Vagina (tissue), 2 donors: ENCODE data around the gene ABCG1. TPM values are rescaled to one million over a fixed set of nuclear protein-coding genes. Genes with fewer than 3 reads are reported as not detected.

Source experiments
- DNase-seq, 2 donors: peaks; one replicate each; pipeline ENCODE4 v3.0.0-alpha.2; 2017; ENCODE audit errors: extremely low spot score in 2 of 2
- H3K27ac ChIP-seq: fragments of 200-600 bp; sonication (generic); one replicate; pipeline ENCODE4 v1.5.1; 2019
- H3K27me3 ChIP-seq: fragments of 200-600 bp; sonication (generic); one replicate; pipeline ENCODE4 v1.5.1; 2019
- H3K36me3 ChIP-seq, 2 donors: fragments of 200-600 bp; sonication (generic); one replicate each; pipeline ENCODE4 v1.5.1; 2017 to 2019
- H3K4me1 ChIP-seq: fragments of 200-600 bp; sonication (generic); one replicate; pipeline ENCODE4 v1.5.1; 2019
- H3K4me3 ChIP-seq, 2 donors: fragments of 200-600 bp; sonication (generic); 1 replicate in 1 of 2; 2 replicates in 1 of 2; pipeline ENCODE4 v1.5.1; 2016 to 2019
- H3K9me3 ChIP-seq: fragments of 200-600 bp; sonication (generic); one replicate; pipeline ENCODE4 v1.5.1; 2019
- POLR2A ChIP-seq, 2 donors: fragments of 450-650 bp; IDR thresholded peaks; one replicate each; pipeline ENCODE4 v1.6.1; 2017; ENCODE audit warnings: antibody characterized with exemption in 2 of 2, mild to moderate bottlenecking in 2 of 2, moderate library complexity in 2 of 2
- POLR2AphosphoS5 ChIP-seq, 2 donors: sonication (generic); formaldehyde crosslinking; IDR thresholded peaks; one replicate each; pipeline ENCODE4 v1.9.0; 2017; ENCODE audit warnings: antibody characterized with exemption in 2 of 2, mild to moderate bottlenecking in 2 of 2, low read depth in 1 of 2; ENCODE audit not compliant: insufficient read depth in 1 of 2
- intact Hi-C: fragments of 100-400 bp; cut with DNase I; formaldehyde crosslinking; loops from one replicate; pipeline ENCODE4 v1.15.1; 2023
- total RNA-seq: library from RNA; depleted of rRNA; stranded (reverse); fragments of >200 nt; gene quantifications from one replicate; pipeline ENCODE4 v1.2.3, GENCODE V29; 2016
- TF ChIP-seq, protein P1 (sequence below), 3 experiments: fragments of 450-650 bp in 2 of 3; fragments of 200-600 bp in 1 of 3; sonication (generic) in 1 of 3; IDR thresholded peaks; one replicate each; pipeline ENCODE4 v1.5.1; 2017 to 2019; ENCODE audit warnings: antibody characterized with exemption in 3 of 3, mild to moderate bottlenecking in 2 of 3, moderate library complexity in 2 of 3

Gene ABCG1
- total RNA-seq, 1 donor from 2014 or later = 18.7 TPM

DNA sequence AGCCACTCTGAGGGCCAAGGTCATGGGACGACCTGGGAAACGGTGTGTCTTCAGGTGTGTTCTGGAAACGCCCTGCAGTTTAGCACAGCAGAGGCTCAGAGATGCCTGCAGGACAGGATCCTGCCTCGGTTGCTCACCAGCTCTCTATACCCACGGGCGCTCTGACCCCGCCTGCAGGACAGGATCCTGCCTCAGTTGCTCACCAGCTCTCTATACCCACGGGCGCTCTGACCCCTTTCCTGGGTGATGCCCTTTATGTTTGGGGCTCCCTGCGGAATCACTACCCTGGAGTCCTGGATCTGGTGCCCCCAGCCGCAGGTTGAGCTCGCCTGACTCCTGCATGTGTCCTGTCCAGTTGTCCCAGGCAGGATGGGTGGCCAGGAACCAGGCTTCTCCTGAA lies 63.8 kb downstream of the ABCG1 start:
- TF ChIP-seq, protein P1, sequence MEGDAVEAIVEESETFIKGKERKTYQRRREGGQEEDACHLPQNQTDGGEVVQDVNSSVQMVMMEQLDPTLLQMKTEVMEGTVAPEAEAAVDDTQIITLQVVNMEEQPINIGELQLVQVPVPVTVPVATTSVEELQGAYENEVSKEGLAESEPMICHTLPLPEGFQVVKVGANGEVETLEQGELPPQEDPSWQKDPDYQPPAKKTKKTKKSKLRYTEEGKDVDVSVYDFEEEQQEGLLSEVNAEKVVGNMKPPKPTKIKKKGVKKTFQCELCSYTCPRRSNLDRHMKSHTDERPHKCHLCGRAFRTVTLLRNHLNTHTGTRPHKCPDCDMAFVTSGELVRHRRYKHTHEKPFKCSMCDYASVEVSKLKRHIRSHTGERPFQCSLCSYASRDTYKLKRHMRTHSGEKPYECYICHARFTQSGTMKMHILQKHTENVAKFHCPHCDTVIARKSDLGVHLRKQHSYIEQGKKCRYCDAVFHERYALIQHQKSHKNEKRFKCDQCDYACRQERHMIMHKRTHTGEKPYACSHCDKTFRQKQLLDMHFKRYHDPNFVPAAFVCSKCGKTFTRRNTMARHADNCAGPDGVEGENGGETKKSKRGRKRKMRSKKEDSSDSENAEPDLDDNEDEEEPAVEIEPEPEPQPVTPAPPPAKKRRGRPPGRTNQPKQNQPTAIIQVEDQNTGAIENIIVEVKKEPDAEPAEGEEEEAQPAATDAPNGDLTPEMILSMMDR (IDR thresholded peaks at IDR 0.05) = no peak
- TF ChIP-seq POLR2AphosphoS5 (IDR thresholded peaks at IDR 0.05; ENCODE audit: insufficient read depth in 1 of 2, low read depth in 1 of 2) = no peak
- no peak for TF ChIP-seq POLR2A (IDR thresholded peaks at IDR 0.05)
- Histone ChIP-seq H3K4me1 (no peaks in the 10 kb centered on the region), H3K36me3 (no peaks in the 10 kb centered on the region), H3K9me3 (no peaks in the 10 kb centered on the region), H3K27ac (no peak overlapping the region), H3K4me3 (no peak overlapping the region), H3K27me3 (no peaks in the 10 kb centered on the region)
- no peak for DNase-seq
- intact Hi-C loops = no loop called here

DNA sequence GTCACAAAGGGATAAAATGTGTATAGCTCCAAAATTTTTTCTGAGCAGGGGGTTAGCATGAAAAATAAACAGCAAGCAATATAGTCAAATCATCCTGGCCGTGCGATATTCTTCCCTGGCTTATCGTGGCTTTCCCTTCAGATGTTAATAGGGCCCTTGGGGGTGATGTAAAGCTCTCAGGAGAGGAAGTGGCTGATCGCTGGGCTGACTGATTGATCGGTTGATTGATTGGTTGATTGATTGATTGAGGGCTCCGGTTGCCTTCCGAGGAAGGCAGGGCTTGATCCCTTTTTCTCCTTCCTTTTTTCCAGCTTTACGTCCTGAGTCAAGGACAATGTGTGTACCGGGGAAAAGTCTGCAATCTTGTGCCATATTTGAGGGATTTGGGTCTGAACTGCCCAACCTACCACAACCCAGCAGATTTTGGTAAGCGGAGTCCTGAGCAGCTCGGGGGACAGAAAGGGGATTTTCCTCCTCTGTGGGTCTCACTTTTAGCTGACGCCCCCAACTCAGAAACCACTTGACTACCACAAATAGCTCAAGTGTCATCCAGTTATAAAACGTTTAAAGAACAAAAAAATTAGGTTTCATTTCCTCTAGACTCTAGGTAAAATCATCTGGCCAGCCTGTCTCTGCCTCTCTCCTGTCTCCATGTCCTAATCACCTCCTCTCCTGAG lies 66.8 kb downstream of the ABCG1 start:
- H3K9me3 ChIP-seq = no peaks in the 10 kb centered on the region
- H3K27ac ChIP-seq = no peak overlapping the region
- H3K27me3 ChIP-seq = no peaks in the 10 kb centered on the region
- H3K36me3 ChIP-seq = no peaks in the 10 kb centered on the region
- H3K4me3 ChIP-seq = no peak overlapping the region
- no peak for DNase-seq
- TF ChIP-seq POLR2AphosphoS5 (IDR thresholded peaks at IDR 0.05; ENCODE audit: insufficient read depth in 1 of 2, low read depth in 1 of 2) (no peak), POLR2A (IDR thresholded peaks at IDR 0.05) (no peak)
- TF ChIP-seq, protein P1 (IDR thresholded peaks at IDR 0.05) = no peak
- H3K4me1 ChIP-seq = no peaks in the 10 kb centered on the region
- intact Hi-C loops = no loop called here

DNA sequence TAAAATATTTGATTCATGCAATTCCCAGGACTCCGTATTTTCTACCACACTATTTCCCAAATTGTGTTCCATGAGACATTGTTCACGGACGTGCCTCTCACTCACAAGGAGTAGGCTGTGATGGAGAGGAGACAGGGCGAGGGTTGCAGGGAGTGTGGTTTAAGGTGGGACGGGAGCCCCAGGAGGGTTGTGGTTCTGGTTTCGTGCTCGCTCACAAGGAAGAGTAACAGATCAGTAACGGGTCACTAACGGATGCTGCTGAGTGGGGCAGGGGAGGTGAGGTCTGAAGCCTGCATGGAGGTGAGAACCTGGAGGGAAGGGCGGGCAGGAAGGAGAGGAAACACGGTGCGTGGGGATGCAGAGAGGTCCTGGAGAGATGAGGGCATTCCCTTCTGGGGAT lies 67.5 kb downstream of the ABCG1 start:
- DNase-seq = no peak
- no peaks in the 10 kb centered on the region for H3K4me1 ChIP-seq
- no peaks in the 10 kb centered on the region for H3K9me3 ChIP-seq
- H3K4me3 ChIP-seq = no peak overlapping the region
- no peaks in the 10 kb centered on the region for H3K36me3 ChIP-seq
- H3K27me3 ChIP-seq = no peaks in the 10 kb centered on the region
- intact Hi-C loops = no loop called here
- H3K27ac ChIP-seq = no peak overlapping the region
- TF ChIP-seq, protein P1 (IDR thresholded peaks at IDR 0.05) = no peak
- TF ChIP-seq POLR2AphosphoS5 (IDR thresholded peaks at IDR 0.05; ENCODE audit: insufficient read depth in 1 of 2, low read depth in 1 of 2) = no peak
- no peak for TF ChIP-seq POLR2A (IDR thresholded peaks at IDR 0.05)

DNA sequence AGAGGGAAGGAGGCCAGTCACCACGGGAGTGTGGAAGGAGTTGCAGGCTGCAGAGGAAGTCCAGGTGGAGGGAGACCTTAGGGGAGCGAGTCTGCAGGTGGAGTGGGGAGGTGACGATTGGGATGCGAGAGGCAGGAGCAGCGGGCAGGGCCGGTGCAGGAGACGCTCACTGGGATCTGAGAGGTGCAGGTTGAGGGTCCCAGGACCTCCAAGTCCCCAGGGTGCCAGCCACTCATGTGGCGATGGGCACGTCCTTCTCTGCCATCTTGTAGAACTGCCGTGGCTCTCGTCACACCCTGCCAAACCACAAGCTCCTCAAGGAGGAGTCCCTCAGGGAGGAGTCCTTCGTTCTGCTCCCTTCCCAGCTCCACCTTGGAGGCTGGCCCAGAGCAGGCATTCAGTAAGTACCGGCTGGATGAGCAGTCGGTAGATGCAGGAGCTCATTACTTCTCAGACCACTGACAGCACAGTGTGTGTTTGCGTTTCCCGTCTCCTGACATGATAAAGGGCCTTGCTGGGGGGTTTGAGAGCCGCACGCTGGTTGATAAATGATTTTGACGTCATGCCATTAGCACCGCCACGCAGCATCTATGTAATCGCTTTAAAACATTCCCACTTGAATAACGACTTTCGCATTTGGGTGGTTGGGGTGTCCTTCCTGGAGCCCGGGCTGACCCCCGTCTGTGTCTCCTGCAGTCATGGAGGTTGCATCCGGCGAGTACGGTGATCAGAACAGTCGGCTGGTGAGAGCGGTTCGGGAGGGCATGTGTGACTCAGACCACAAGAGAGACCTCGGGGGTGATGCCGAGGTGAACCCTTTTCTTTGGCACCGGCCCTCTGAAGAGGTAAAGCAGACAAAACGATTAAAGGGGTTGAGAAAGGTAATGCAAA lies 68.5 kb downstream of the ABCG1 start:
- intact Hi-C loops = no loop called here
- Histone ChIP-seq H3K27me3 (no peaks in the 10 kb centered on the region), H3K36me3 (no peaks in the 10 kb centered on the region), H3K9me3 (no peaks in the 10 kb centered on the region), H3K4me1 (no peaks in the 10 kb centered on the region), H3K27ac (no peak overlapping the region), H3K4me3 (no peak overlapping the region)
- TF ChIP-seq POLR2A (IDR thresholded peaks at IDR 0.05) = no peak
- TF ChIP-seq POLR2AphosphoS5 (IDR thresholded peaks at IDR 0.05; ENCODE audit: insufficient read depth in 1 of 2, low read depth in 1 of 2) = no peak
- TF ChIP-seq, protein P1 (IDR thresholded peaks at IDR 0.05) = no peak
- no peak for DNase-seq

DNA sequence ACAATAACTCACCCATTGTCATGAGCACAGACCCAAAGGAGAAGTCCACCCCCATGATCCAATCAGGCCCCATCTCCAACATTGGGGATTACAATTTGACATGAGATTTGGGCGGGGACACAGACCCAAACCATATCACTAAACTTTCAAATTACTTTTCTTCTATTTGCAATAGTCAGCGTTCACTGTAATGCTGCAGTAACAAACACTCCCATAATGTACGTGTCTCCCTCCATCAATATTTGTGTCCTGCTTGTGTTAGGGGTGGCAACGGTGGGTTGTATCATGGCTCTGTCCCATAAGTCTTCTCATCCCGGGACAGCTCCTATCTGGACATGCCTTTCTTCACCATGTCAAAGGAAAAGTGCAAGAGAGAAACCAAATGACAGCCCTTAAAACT lies 70.0 kb downstream of the ABCG1 start:
- Histone ChIP-seq H3K36me3 (no peaks in the 10 kb centered on the region), H3K4me3 (no peak overlapping the region), H3K27me3 (no peaks in the 10 kb centered on the region), H3K27ac (no peak overlapping the region), H3K4me1 (no peaks in the 10 kb centered on the region), H3K9me3 (no peaks in the 10 kb centered on the region)
- TF ChIP-seq POLR2A (IDR thresholded peaks at IDR 0.05) = no peak
- TF ChIP-seq, protein P1 (IDR thresholded peaks at IDR 0.05) = no peak
- TF ChIP-seq POLR2AphosphoS5 (IDR thresholded peaks at IDR 0.05; ENCODE audit: insufficient read depth in 1 of 2, low read depth in 1 of 2) = no peak
- no peak for DNase-seq
- intact Hi-C loops = no loop called here
